Peyer's patch (tissue), 4 donors: ENCODE results near the gene PCDHGA6.

Source experiments
- CTCF ChIP-seq, 6 experiments: fragments of 450-650 bp in 4 of 6; fragments of 200-600 bp in 2 of 6; sonication (generic) in 1 of 6; IDR thresholded peaks; one replicate each; pipeline ENCODE4 v1.5.1; 2017 to 2019; ENCODE audit warnings: antibody characterized with exemption in 6 of 6, mild to moderate bottlenecking in 3 of 6, moderate library complexity in 1 of 6
- POLR2A ChIP-seq, 2 donors: fragments of 450-650 bp; IDR thresholded peaks; one replicate each; pipeline ENCODE4 v1.5.1; 2017; ENCODE audit warnings: antibody characterized with exemption in 2 of 2, mild to moderate bottlenecking in 2 of 2, moderate library complexity in 2 of 2

DNA sequence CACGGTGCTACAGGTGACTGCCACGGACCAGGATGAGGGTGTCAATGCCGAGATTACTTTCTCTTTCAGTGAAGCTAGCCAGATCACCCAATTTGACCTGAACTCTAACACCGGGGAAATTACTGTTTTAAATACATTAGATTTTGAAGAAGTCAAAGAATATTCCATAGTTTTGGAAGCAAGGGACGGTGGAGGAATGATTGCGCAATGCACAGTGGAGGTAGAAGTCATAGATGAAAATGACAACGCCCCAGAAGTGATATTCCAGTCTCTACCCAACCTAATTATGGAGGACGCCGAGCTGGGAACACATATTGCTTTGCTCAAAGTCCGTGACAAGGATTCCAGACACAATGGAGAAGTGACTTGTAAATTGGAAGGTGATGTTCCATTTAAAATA, 15.0 kb downstream of the PCDHGA6 start:
- TF ChIP-seq CTCF (IDR thresholded peaks at IDR 0.05) (no peak), POLR2A (IDR thresholded peaks at IDR 0.05) (no peak)
